K562 (cell line): Measurements from ENCODE around the gene THAP4. TPM values are rescaled to one million over a fixed set of nuclear protein-coding genes. Genes with fewer than 3 reads are reported as not detected.

Experiments used
- ASH1L ChIP-seq: fragments of 450-650 bp; IDR thresholded peaks from 2 replicates; pipeline ENCODE4 v1.6.1; 2018; ENCODE audit warnings: borderline replicate concordance, mild to moderate bottlenecking, low read depth; ENCODE audit not compliant: partially characterized antibody
- BACH1 ChIP-seq: fragments of 200-800 bp; sonication (Bioruptor generic); IDR thresholded peaks from 2 replicates; pipeline ENCODE4 v1.6.1; 2016; ENCODE audit warnings: missing genetic modification characterization, missing compliant biosample characterization
- E2F4 ChIP-seq: sonication (generic); formaldehyde crosslinking; IDR thresholded peaks from 2 replicates; pipeline ENCODE4 v1.8.0; 2022; ENCODE audit warnings: mild to moderate bottlenecking, low read depth, missing genetic modification reagents
- EGR1 ChIP-seq: fragments of 450-650 bp; conservative IDR thresholded peaks from 2 replicates; pipeline ENCODE4 v1.6.1; 2017; ENCODE audit warnings: mild to moderate bottlenecking
- EWSR1 ChIP-seq: fragments of 450-650 bp; IDR thresholded peaks from 2 replicates; pipeline ENCODE4 v1.6.1; 2018; ENCODE audit warnings: borderline replicate concordance, mild to moderate bottlenecking, low read depth, moderate library complexity; ENCODE audit not compliant: partially characterized antibody
- FOXP1 ChIP-seq: sonication (generic); formaldehyde crosslinking; IDR thresholded peaks from 2 replicates; pipeline ENCODE4 v1.8.0; 2022; ENCODE audit warnings: mild to moderate bottlenecking, missing genetic modification reagents
- GABPA ChIP-seq: fragments of 200-800 bp; sonication (Bioruptor generic); conservative IDR thresholded peaks from 2 replicates; pipeline ENCODE4 v1.6.1; 2016; ENCODE audit warnings: low read depth, missing genetic modification characterization, missing compliant biosample characterization
- HNRNPL ChIP-seq: fragments of 200-400 bp; formaldehyde crosslinking; IDR thresholded peaks from 2 replicates; pipeline ENCODE4 v1.6.1; 2017; ENCODE audit warnings: low read depth, mild to moderate bottlenecking, low read length
- POU5F1 ChIP-seq: fragments of 150-350 bp; IDR thresholded peaks from 2 replicates; pipeline ENCODE4 v1.6.1; 2014; ENCODE audit warnings: borderline replicate concordance, low read length, low read depth, mild to moderate bottlenecking; ENCODE audit not compliant: partially characterized antibody
- TFAM ChIP-seq: fragments of 250-450 bp; sonication (Bioruptor Pico); conservative IDR thresholded peaks from 2 replicates; pipeline ENCODE4 v1.5.0; 2021; ENCODE audit warnings: mild to moderate bottlenecking, moderate library complexity
- TRIM24 ChIP-seq, 2 experiments: fragments of 450-650 bp; IDR thresholded peaks; 2 replicates each; pipeline ENCODE4 v1.6.1; 2016
- UBTF ChIP-seq, 2 experiments: IDR thresholded peaks; 2 replicates each; pipeline ENCODE4 v1.6.1; 2012; ENCODE audit warnings: improper control_type of control experiment in 2 of 2, low read depth in 2 of 2, low read length in 2 of 2, borderline replicate concordance in 1 of 2
- ZKSCAN3 ChIP-seq: fragments of 250-450 bp; sonication (Bioruptor Pico); IDR thresholded peaks from 2 replicates; pipeline ENCODE4 v1.4.0; 2020
- ZNF778 ChIP-seq: fragments of 450-650 bp; formaldehyde crosslinking; IDR thresholded peaks from 2 replicates; pipeline ENCODE4 v1.4.0; 2020; ENCODE audit warnings: mild to moderate bottlenecking, moderate library complexity
- polyA plus RNA-seq, 8 experiments: library from polyadenylated mRNA; depleted of rRNA in 4 of 8; stranded (reverse) in 5 of 8; unstranded in 3 of 8; fragments of >200 nt; fragmentation: Nextera tagmentation in 2 of 8; fragmentation: Illumina TruSeq in 1 of 8; extraction: Ambion mirVana in 2 of 8; extraction: Trizol in 1 of 8; gene quantifications; 2 replicates each; pipeline versions ENCODE4 v1.2.1 to v1.2.3, GENCODE V29; 2011 to 2014; ENCODE audit warnings: inconsistent platforms in 1 of 8, missing spikeins in 1 of 8
- total RNA-seq, 7 experiments: library from RNA; depleted of rRNA in 6 of 7; stranded (reverse); fragments of >200 nt in 6 of 7; fragmentation: Illumina TruSeq in 2 of 7; extraction: Trizol in 2 of 7; gene quantifications; 2 replicates each; pipeline versions ENCODE4 v1.2.1 to v1.2.3, GENCODE V29; 2011 to 2021; ENCODE audit warnings: low replicate concordance in 1 of 7
- TF ChIP-seq, protein P1 (sequence below), 2 experiments: fragments of 450-650 bp in 1 of 2; sonication (generic) in 1 of 2; formaldehyde crosslinking; conservative IDR thresholded peaks; 2 replicates each; pipeline versions ENCODE4 v1.4.0 to v1.8.1; 2020 to 2022; ENCODE audit warnings: mild to moderate bottlenecking in 1 of 2, missing genetic modification reagents in 1 of 2

The THAP4 gene
- total and polyA plus RNA-seq, 9 of the 15 experiments (the other 6 are each of a cell fraction or from before 2014, with no cell fraction given), result 8.6 to 60.9 (median 43.9) TPM

GRCh38 chr2:241558532-241559322 is 78.2 kb downstream of the THAP4 start, which contains the start of gene BOK (continued):
- TF ChIP-seq GABPA (no peak), ZKSCAN3 (CRISPR knock-in tag) (no peak), UBTF (IDR thresholded peaks at IDR 0.05; ENCODE audit: borderline replicate concordance in 1 of 2, low read depth in 2 of 2, low read length in 2 of 2) (no peak), E2F4 (CRISPR knock-in tag) (no peak), ZNF778 (CRISPR knock-in tag) (no peak), FOXP1 (CRISPR knock-in tag) (no peak), ASH1L (no peak), POU5F1 (no peak), TFAM (CRISPR knock-in tag) (no peak), EWSR1 (no peak), HNRNPL (0 out of 2 replicates have a peak, but pooled peaks have one; percentile 29), EGR1 (peak; percentile 96), TRIM24 (IDR thresholded peaks at IDR 0.05) (no peak), BACH1 (tag) (no peak)
- TF ChIP-seq, protein P1, sequence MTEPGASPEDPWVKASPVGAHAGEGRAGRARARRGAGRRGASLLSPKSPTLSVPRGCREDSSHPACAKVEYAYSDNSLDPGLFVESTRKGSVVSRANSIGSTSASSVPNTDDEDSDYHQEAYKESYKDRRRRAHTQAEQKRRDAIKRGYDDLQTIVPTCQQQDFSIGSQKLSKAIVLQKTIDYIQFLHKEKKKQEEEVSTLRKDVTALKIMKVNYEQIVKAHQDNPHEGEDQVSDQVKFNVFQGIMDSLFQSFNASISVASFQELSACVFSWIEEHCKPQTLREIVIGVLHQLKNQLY (CRISPR knock-in tag; conservative IDR thresholded peaks at IDR 0.05), result no peak
